Natural killer cell (primary cell): ENCODE results near the gene SPP1. TPM values are rescaled to one million over a fixed set of nuclear protein-coding genes. Genes with fewer than 3 reads are reported as not detected.
"Not testable (repeated sequence)": the region's sequence is repeated elsewhere in the genome, so short reads cannot be mapped to it uniquely, and the experiment has no call there.

Experiments used
- ATAC-seq, 3 donors: fragments of 150-1000 bp in 2 of 3; fragments of 200-7000 bp in 1 of 3; cut with Tn5 transposase; 1 replicate in 1 of 3; 2 replicates in 2 of 3; pipeline ENCODE4 v1.10.0; 2021; ENCODE audit warnings: mild to moderate bottlenecking in 2 of 3, moderate library complexity in 2 of 3
- DNase-seq, 2 donors: peaks; one replicate each; pipeline versions ENCODE4 v3.0.0 to v3.0.0-alpha.2; 2013 to 2021; ENCODE audit warnings: mixed read lengths in 1 of 2
- H3K27ac ChIP-seq: one replicate; pipeline ENCODE4 v1.5.1; 2013; ENCODE audit warnings: mild to moderate bottlenecking, low read length
- H3K27me3 ChIP-seq: one replicate; pipeline ENCODE4 v1.6.1; 2013; ENCODE audit warnings: low read length; ENCODE audit not compliant: control insufficient read depth, insufficient read depth
- H3K36me3 ChIP-seq: one replicate; pipeline ENCODE4 v1.6.1; 2013; ENCODE audit warnings: low read length; ENCODE audit not compliant: control insufficient read depth, insufficient read depth
- H3K4me1 ChIP-seq: one replicate; pipeline ENCODE4 v1.6.1; 2013; ENCODE audit warnings: low read length; ENCODE audit not compliant: control insufficient read depth, insufficient read depth
- H3K4me3 ChIP-seq: one replicate; pipeline ENCODE4 v1.5.1; 2013; ENCODE audit warnings: low read length
- H3K9me3 ChIP-seq: one replicate; pipeline ENCODE4 v1.6.1; 2013; ENCODE audit warnings: low read length; ENCODE audit not compliant: control insufficient read depth, insufficient read depth
- H3K27ac Mint-ChIP-seq, 2 donors: one replicate each; pipeline ENCODE4 v1.8.0; 2022; ENCODE audit warnings: mild to moderate bottlenecking in 2 of 2, mixed read lengths in 2 of 2, moderate library complexity in 1 of 2
- H3K27me3 Mint-ChIP-seq, 2 donors: one replicate each; pipeline ENCODE4 v1.8.0; 2022; ENCODE audit warnings: low read depth in 2 of 2, mixed read lengths in 2 of 2
- H3K36me3 Mint-ChIP-seq: one replicate; pipeline ENCODE4 v1.8.0; 2022; ENCODE audit warnings: mixed read lengths
- H3K4me1 Mint-ChIP-seq, 2 donors: one replicate each; pipeline ENCODE4 v1.8.0; 2022; ENCODE audit warnings: mixed read lengths in 2 of 2
- H3K4me3 Mint-ChIP-seq: one replicate; pipeline ENCODE4 v1.8.0; 2022; ENCODE audit warnings: mild to moderate bottlenecking, moderate library complexity, mixed read lengths
- H3K9me3 Mint-ChIP-seq, 2 donors: one replicate each; pipeline ENCODE4 v1.8.0; 2022; ENCODE audit warnings: mixed read lengths in 2 of 2
- WGBS: methylation state at CpG from one replicate; pipeline ENCODE4 v1.1.7; 2013; ENCODE audit warnings: missing lambda C conversion rate; ENCODE audit not compliant: insufficient coverage; 5-methylcytosine and 5-hydroxymethylcytosine counted together
- intact Hi-C: fragments of 100-400 bp; cut with micrococcal nuclease; formaldehyde crosslinking; loops from one replicate; pipeline ENCODE4 v1.14.2; 2022
- total RNA-seq, 4 donors: library from RNA; stranded (reverse); fragments of 120-200 nt in 1 of 4; gene quantifications; one replicate each; pipeline versions ENCODE4 v1.2.3 to v1.2.4, GENCODE V29; 2013 to 2022
- TF ChIP-seq, protein P1 (sequence below): fragments of 200-600 bp; IDR thresholded peaks from one replicate; pipeline ENCODE4 v1.8.0; 2022; ENCODE audit warnings: antibody characterized with exemption

The SPP1 gene
- total RNA-seq, 3 donors from 2014 or later (not counting 1 experiment from before 2014, with no cell fraction given), result not detected

- DNase-seq (no peak), ATAC-seq (no peak)
- Histone ChIP-seq H3K9me3 (no peaks in the 10 kb centered on the region), H3K27ac (no peak overlapping the region), H3K4me3 (no peak overlapping the region), H3K36me3 (no peaks in the 10 kb centered on the region), H3K4me1 (no peaks in the 10 kb centered on the region), H3K27me3 (no peaks in the 10 kb centered on the region)
- H3K27me3 Mint-ChIP-seq, result peaks cover 3 to 25% of the 10 kb centered on the region in 2 donors
- TF ChIP-seq, protein P1, sequence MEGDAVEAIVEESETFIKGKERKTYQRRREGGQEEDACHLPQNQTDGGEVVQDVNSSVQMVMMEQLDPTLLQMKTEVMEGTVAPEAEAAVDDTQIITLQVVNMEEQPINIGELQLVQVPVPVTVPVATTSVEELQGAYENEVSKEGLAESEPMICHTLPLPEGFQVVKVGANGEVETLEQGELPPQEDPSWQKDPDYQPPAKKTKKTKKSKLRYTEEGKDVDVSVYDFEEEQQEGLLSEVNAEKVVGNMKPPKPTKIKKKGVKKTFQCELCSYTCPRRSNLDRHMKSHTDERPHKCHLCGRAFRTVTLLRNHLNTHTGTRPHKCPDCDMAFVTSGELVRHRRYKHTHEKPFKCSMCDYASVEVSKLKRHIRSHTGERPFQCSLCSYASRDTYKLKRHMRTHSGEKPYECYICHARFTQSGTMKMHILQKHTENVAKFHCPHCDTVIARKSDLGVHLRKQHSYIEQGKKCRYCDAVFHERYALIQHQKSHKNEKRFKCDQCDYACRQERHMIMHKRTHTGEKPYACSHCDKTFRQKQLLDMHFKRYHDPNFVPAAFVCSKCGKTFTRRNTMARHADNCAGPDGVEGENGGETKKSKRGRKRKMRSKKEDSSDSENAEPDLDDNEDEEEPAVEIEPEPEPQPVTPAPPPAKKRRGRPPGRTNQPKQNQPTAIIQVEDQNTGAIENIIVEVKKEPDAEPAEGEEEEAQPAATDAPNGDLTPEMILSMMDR, result no peak
- H3K36me3 Mint-ChIP-seq, result peaks cover 7% of the 10 kb centered on the region
- peaks cover 0 to 6% of the 10 kb centered on the region in 2 donors for H3K4me1 Mint-ChIP-seq
- H3K9me3 Mint-ChIP-seq, result peaks cover 0 to 3% of the 10 kb centered on the region in 2 donors
- intact Hi-C loops, result no loop called here
- WGBS, result no CpG with 5 or more reads among the region's 2 CpGs
- no peak overlapping the region for H3K4me3 Mint-ChIP-seq
- no peak overlapping the region for H3K27ac Mint-ChIP-seq
These were observed 40.5 kb upstream of the SPP1 start for GRCh38 chr4:87934973-87935372.

DNA sequence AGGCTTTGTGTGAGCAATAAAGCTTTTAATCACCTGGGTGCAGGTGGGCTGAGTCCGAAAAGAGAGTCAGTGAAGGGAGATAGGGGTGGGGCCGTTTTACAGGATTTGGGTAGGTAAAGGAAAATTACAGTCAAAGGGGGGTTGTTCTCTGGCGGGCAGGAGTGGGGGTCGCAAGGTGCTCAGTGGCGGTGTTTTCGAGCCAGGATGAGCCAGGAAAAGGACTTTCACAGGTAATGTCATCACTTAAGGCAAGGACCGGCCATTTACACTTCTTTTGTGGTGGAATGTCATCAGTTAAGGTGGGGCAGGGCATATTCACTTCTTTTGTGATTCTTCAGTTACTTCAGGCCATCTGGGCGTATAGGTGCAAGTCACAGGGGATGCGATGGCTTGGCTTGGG, 39.6 kb upstream of the SPP1 start:
- DNase-seq, H3K4me3 Mint-ChIP-seq, H3K27me3 ChIP-seq, H3K27ac ChIP-seq, H3K4me1 ChIP-seq, H3K4me1 Mint-ChIP-seq, H3K9me3 ChIP-seq, H3K36me3 Mint-ChIP-seq, H3K4me3 ChIP-seq, ATAC-seq, intact Hi-C loops, H3K9me3 Mint-ChIP-seq, H3K27ac Mint-ChIP-seq, H3K36me3 ChIP-seq: not testable (repeated sequence)
- WGBS, result 96% methylated on average over 4 of the region's 9 CpGs
- H3K27me3 Mint-ChIP-seq, result peaks cover 0 to 17% of the 10 kb centered on the region in 2 donors

GRCh38 chr4:87937523-87937922, 38.0 kb upstream of the SPP1 start:
- no peaks in the 10 kb centered on the region for H3K4me1 ChIP-seq
- no peaks in the 10 kb centered on the region for H3K9me3 ChIP-seq
- Mint-ChIP-seq H3K36me3 (peaks cover 7% of the 10 kb centered on the region), H3K4me3 (no peak overlapping the region), H3K27ac (no peak overlapping the region), H3K9me3 (no peaks in the 10 kb centered on the region), H3K27me3 (peaks cover 0 to 8% of the 10 kb centered on the region in 2 donors), H3K4me1 (peaks cover 0 to 6% of the 10 kb centered on the region in 2 donors)
- H3K36me3 ChIP-seq, result no peaks in the 10 kb centered on the region
- intact Hi-C loops, result no loop called here
- H3K27me3 ChIP-seq, result no peaks in the 10 kb centered on the region
- no peak overlapping the region for H3K27ac ChIP-seq
- DNase-seq (no peak), ATAC-seq (no peak)
- TF ChIP-seq, protein P1, result no peak
- H3K4me3 ChIP-seq, result no peak overlapping the region
- WGBS, result 100% methylated on average over 1 of the region's 1 CpG

DNA sequence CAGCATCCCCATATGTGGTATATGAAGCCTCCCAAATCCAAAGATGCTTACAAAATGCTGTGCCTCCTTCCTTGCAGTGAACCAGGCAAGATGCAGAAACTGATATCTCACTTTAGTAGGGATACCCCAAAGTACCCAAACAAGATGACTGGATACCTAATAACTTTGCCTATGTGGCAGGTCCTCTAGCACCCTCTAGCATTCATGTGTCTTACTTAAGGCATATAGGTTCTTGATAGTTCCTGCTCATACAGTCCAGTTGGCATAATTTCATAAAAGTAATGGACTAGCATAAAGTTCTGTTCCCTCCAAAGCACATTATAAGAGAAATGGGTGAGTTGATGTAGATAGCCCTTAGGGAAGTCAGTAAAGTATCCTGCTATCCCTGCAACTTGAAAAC, 36.8 kb upstream of the SPP1 start:
- Histone ChIP-seq H3K4me3 (no peak overlapping the region), H3K4me1 (no peaks in the 10 kb centered on the region), H3K27me3 (no peaks in the 10 kb centered on the region), H3K36me3 (no peaks in the 10 kb centered on the region), H3K27ac (no peak overlapping the region), H3K9me3 (no peaks in the 10 kb centered on the region)
- Mint-ChIP-seq H3K9me3 (no peaks in the 10 kb centered on the region), H3K27me3 (peaks cover 0 to 5% of the 10 kb centered on the region in 2 donors), H3K27ac (no peak overlapping the region), H3K4me3 (no peak overlapping the region), H3K36me3 (no peaks in the 10 kb centered on the region), H3K4me1 (no peaks in the 10 kb centered on the region)
- TF ChIP-seq, protein P1, result no peak
- ATAC-seq, result no peak
- DNase-seq, result no peak
- intact Hi-C loops, result no loop called here
